Mucosa of descending colon (tissue), 3 donors: ENCODE measurements around the gene DISP2. TPM values are rescaled to one million over a fixed set of nuclear protein-coding genes. Genes with fewer than 3 reads are reported as not detected.

Experiments
- ATAC-seq: fragments of 200-7000 bp; cut with Tn5 transposase; one replicate; pipeline ENCODE4 v1.9.1; 2020; ENCODE audit warnings: mild to moderate bottlenecking, moderate library complexity
- DNase-seq, 3 donors: peaks; one replicate each; pipeline ENCODE4 v3.0.0-alpha.2; 2020
- H3K36me3 ChIP-seq: fragments of 200-600 bp; one replicate; pipeline ENCODE4 v1.8.0; 2021; ENCODE audit warnings: low read depth, mild to moderate bottlenecking
- H3K4me1 ChIP-seq: fragments of 200-600 bp; one replicate; pipeline ENCODE4 v1.8.0; 2021; ENCODE audit warnings: low read depth, mild to moderate bottlenecking
- H3K4me3 ChIP-seq: fragments of 200-600 bp; one replicate; pipeline ENCODE4 v1.8.0; 2021; ENCODE audit warnings: mild to moderate bottlenecking
- H3K9me3 ChIP-seq: fragments of 200-600 bp; one replicate; pipeline ENCODE4 v1.8.0; 2021; ENCODE audit warnings: mild to moderate bottlenecking
- intact Hi-C, 2 donors: fragments of 100-400 bp; cut with DNase I in 1 of 2; cut with micrococcal nuclease in 1 of 2; formaldehyde crosslinking; loops; one replicate each; pipeline versions ENCODE4 v1.11.0 to v1.11.1; 2022; cut with DNase I, micrococcal nuclease
- total RNA-seq, 3 donors: library from RNA; stranded (reverse); fragmentation: NEBNext Ultra II Directional in 2 of 3; extraction: Animal tissue kit (Norgen Biotek cat#: 25700) in 2 of 3; gene quantifications; one replicate each; pipeline versions ENCODE4 v1.2.1 to v1.2.4, GENCODE V29; 2021 to 2023
- TF ChIP-seq, protein P1 (sequence below): fragments of 200-600 bp; IDR thresholded peaks from one replicate; pipeline ENCODE4 v1.8.0; 2022; ENCODE audit warnings: antibody characterized with exemption, mild to moderate bottlenecking
- donor health status: DM: no; HTN: no; CAD: no; lungs with moderate emphysema.
- donor health status: DM: no; HTN: no; CAD: no.
- donor health status: DM: no; HTN: yes; CAD: no.

The DISP2 gene
- total RNA-seq, 3 donors from 2014 or later: 5.1 to 23.4 (median 16.1) TPM

DNA sequence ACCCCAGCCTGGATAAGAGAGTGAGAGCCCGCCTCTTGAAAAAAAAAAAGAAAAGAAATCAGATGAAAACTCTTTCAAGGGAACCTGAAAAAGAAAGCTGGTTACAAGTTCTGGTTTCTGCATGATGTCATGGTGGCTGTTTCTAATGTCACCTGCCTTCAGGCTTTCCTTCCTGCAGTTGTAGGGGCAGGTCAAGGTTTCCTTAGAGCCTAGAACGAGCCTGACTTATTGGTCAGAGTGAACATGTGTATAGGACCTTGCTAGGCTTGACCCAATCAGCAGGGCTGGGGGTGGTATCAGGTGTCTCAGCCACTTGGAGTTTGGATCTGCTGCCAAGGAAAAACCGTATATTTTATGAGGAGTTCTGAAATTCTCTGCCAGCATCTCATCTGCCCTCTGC is 51.3 kb downstream of the DISP2 start:
- DNase-seq (no peak), ATAC-seq (no peak)
- intact Hi-C loops: no loop called here
- H3K9me3 ChIP-seq: no peaks in the 10 kb centered on the region
- TF ChIP-seq, protein P1, sequence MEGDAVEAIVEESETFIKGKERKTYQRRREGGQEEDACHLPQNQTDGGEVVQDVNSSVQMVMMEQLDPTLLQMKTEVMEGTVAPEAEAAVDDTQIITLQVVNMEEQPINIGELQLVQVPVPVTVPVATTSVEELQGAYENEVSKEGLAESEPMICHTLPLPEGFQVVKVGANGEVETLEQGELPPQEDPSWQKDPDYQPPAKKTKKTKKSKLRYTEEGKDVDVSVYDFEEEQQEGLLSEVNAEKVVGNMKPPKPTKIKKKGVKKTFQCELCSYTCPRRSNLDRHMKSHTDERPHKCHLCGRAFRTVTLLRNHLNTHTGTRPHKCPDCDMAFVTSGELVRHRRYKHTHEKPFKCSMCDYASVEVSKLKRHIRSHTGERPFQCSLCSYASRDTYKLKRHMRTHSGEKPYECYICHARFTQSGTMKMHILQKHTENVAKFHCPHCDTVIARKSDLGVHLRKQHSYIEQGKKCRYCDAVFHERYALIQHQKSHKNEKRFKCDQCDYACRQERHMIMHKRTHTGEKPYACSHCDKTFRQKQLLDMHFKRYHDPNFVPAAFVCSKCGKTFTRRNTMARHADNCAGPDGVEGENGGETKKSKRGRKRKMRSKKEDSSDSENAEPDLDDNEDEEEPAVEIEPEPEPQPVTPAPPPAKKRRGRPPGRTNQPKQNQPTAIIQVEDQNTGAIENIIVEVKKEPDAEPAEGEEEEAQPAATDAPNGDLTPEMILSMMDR: no peak
- H3K36me3 ChIP-seq: peaks cover 3% of the 10 kb centered on the region
- H3K4me1 ChIP-seq: peaks cover 27% of the 10 kb centered on the region
- no peak overlapping the region for H3K4me3 ChIP-seq

DNA sequence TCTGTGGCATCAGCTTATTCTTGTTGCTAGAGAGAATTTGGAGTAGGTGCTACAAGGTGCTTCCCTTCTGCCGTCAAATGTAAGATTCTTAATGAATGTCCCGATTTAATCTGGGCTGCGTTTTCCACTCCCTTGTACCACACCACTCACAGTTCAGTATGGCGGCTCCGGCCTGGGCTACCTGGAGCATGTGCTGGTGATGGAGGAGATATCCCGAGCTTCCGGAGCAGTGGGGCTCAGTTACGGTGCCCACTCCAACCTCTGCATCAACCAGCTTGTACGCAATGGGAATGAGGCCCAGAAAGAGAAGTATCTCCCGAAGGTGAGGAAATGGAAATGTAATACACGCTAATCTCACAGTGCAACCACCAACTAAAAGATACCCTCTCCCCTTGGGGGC is 52.5 kb downstream of the DISP2 start:
- ATAC-seq (no peak), DNase-seq (no peak)
- intact Hi-C loops: no loop called here
- no peak overlapping the region for H3K4me3 ChIP-seq
- TF ChIP-seq, protein P1: no peak
- peaks cover 22% of the 10 kb centered on the region for H3K4me1 ChIP-seq
- no peaks in the 10 kb centered on the region for H3K9me3 ChIP-seq
- peaks cover 4% of the 10 kb centered on the region for H3K36me3 ChIP-seq

DNA sequence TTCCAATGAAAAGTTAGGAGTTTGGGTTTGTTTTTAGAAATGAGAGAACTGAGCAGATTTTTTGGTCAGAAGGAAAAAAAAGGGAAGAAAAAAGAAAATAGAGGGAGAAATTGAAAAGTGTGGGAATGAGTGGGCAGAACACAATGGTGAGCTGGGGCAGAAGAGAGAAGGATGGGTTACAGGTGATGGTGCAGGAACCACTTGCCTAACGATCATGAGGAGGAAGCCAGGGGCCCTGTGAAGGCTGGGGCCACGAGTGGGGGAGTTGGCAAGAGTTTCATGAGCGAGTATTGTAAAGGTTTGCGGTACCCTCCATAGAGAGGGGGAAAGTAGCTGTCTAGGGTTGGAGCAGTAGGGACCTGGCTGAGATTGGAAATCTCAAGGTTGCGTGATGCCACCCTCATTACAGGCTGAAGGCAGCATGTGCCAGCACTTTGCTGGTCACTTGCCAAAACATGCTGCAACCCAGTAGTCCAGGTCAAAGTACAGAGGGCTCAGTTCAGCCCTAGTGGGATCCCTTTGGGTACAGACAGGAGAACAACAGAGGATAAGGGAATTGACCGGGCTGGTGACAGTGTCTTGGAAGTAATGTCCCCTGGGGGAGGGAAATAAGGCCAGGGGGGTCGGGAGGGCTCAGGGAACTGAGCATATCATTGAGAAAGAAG is 54.2 kb downstream of the DISP2 start:
- ATAC-seq: peak; percentile 96
- Histone ChIP-seq H3K36me3 (peaks cover 4% of the 10 kb centered on the region), H3K4me1 (peaks cover 11% of the 10 kb centered on the region), H3K4me3 (no peak overlapping the region), H3K9me3 (no peaks in the 10 kb centered on the region)
- TF ChIP-seq, protein P1: no peak
- peak in 2 of 3 donors; percentile 80 to 83 for DNase-seq
- intact Hi-C loops: no loop called here

DNA sequence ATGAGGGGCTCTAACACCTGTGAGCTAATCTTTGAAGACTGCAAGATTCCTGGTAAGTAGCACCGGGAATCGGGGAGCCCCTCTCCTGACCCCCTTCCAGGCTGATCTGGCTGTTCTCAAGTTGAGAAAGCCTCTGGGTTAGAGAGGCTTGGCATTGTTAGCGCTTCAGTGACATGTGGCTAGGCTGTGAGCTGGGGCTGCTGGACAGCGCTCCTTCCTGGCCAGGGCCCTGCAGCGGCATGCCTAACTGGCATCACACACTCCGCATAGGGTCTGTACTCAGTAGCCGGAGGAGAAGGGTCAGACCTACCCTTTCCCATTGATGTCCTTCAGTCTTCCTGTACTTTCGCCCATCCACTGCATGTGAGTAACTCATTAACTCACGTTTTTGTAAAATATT is 55.0 kb downstream of the DISP2 start:
- TF ChIP-seq, protein P1: no peak
- intact Hi-C loops: no loop called here
- H3K36me3 ChIP-seq: peaks cover 4% of the 10 kb centered on the region
- no peak for ATAC-seq
- no peak for DNase-seq
- H3K4me1 ChIP-seq: peaks cover 9% of the 10 kb centered on the region
- no peaks in the 10 kb centered on the region for H3K9me3 ChIP-seq
- no peak overlapping the region for H3K4me3 ChIP-seq

DNA sequence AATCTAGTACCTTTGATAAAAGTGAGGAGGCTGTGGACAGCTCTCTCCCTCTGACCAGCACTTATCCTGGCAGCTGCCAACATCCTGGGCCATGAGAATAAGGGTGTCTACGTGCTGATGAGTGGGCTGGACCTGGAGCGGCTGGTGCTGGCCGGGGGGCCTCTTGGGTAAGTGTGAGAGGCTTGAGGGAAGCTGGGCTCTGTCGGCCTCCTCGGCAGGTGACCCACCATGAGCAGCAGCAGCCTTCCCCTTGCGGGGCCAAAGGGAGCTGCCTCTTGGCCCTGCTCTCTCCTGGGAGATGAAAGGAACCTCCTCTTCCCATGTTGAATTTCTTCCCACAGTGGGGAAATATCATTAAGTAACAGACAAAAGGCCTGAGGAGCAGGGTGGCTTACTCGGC is 56.8 kb downstream of the DISP2 start:
- H3K9me3 ChIP-seq: no peaks in the 10 kb centered on the region
- H3K36me3 ChIP-seq: peaks cover 4% of the 10 kb centered on the region
- DNase-seq (no peak), ATAC-seq (no peak)
- TF ChIP-seq, protein P1: no peak
- no peak overlapping the region for H3K4me3 ChIP-seq
- intact Hi-C loops: no loop called here
- H3K4me1 ChIP-seq: peaks cover 9% of the 10 kb centered on the region

DNA sequence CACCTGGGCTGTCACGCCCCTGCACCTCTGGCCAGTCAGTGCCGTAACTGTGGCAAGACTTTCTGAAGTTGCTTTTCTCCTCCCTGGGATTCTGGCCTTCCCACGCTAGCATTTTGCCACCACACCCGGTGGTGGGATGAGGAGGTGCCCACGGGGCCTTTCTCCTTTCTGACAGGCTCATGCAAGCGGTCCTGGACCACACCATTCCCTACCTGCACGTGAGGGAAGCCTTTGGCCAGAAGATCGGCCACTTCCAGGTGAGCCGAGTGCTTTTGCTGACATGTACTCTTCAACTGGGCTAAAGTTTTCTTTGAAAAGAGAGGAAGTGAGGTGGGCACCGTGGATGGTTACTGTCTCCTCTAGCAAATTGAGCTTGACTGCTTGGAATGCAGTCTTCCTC is 57.2 kb downstream of the DISP2 start:
- ATAC-seq (no peak), DNase-seq (no peak)
- H3K9me3 ChIP-seq: no peaks in the 10 kb centered on the region
- TF ChIP-seq, protein P1: no peak
- intact Hi-C loops: no loop called here
- H3K36me3 ChIP-seq: peaks cover 4% of the 10 kb centered on the region
- H3K4me1 ChIP-seq: peaks cover 12% of the 10 kb centered on the region
- no peak overlapping the region for H3K4me3 ChIP-seq
